Measurements from ENCODE around the gene PCARE.

- TF ChIP-seq CTCF (IDR thresholded peaks at IDR 0.05) (no peak), POLR2A (IDR thresholded peaks at IDR 0.05) (no peak), EP300 (IDR thresholded peaks at IDR 0.05) (no peak)
These were observed 59.4 kb downstream of the PCARE start for GRCh38 chr2:29014811-29015421.
